K562 (cell line): ENCODE results near the gene SLC7A5. TPM values are rescaled to one million over a fixed set of nuclear protein-coding genes. Genes with fewer than 3 reads are reported as not detected.

Experiments
- ARHGAP35 ChIP-seq: fragments of 450-650 bp; IDR thresholded peaks from 2 replicates; pipeline ENCODE4 v1.6.1; 2018; ENCODE audit not compliant: partially characterized antibody
- BRF1 ChIP-seq: IDR thresholded peaks from 3 replicates; pipeline ENCODE4 v1.6.1; 2011; ENCODE audit warnings: borderline replicate concordance, mild to moderate bottlenecking; ENCODE audit not compliant: insufficient read length; ENCODE audit errors: extremely low read depth
- CBFA2T3 ChIP-seq: fragments of 450-650 bp; IDR thresholded peaks from 2 replicates; pipeline ENCODE4 v1.6.1; 2017
- CCAR2 ChIP-seq: fragments of 200-400 bp; formaldehyde crosslinking; IDR thresholded peaks from 2 replicates; pipeline ENCODE4 v1.6.1; 2017; ENCODE audit warnings: mild to moderate bottlenecking, low read depth, low read length
- CEBPG ChIP-seq, 3 experiments: fragments of 200-800 bp in 1 of 3; sonication (Bioruptor generic) in 1 of 3; sonication (generic) in 1 of 3; formaldehyde crosslinking in 1 of 3; IDR thresholded peaks in 2 of 3; conservative IDR thresholded peaks in 1 of 3; 2 replicates each; pipeline versions ENCODE4 v1.6.1 to v1.8.0; 2016 to 2022; ENCODE audit warnings: missing compliant biosample characterization in 2 of 3, missing genetic modification characterization in 2 of 3, mild to moderate bottlenecking in 1 of 3, missing genetic modification reagents in 1 of 3
- GABPB2 ChIP-seq: fragments of 250-450 bp; sonication (Bioruptor Pico); conservative IDR thresholded peaks from 2 replicates; pipeline ENCODE4 v1.5.1; 2021; ENCODE audit warnings: mild to moderate bottlenecking
- HDAC8 ChIP-seq: fragments of 450-650 bp; IDR thresholded peaks from 2 replicates; pipeline ENCODE4 v1.6.1; 2016; ENCODE audit warnings: mild to moderate bottlenecking, missing genetic modification characterization, moderate library complexity, missing compliant biosample characterization
- HEY1 ChIP-seq: fragments of 250-450 bp; sonication (Bioruptor Pico); IDR thresholded peaks from 2 replicates; pipeline ENCODE4 v1.5.0; 2020; ENCODE audit warnings: mild to moderate bottlenecking, moderate library complexity, borderline replicate concordance
- HNRNPH1 ChIP-seq: fragments of 200-400 bp; formaldehyde crosslinking; optimal IDR thresholded peaks from 2 replicates; pipeline ENCODE3; 2017; ENCODE audit warnings: low read depth, mild to moderate bottlenecking, low read length, moderate library complexity
- HNRNPK ChIP-seq: fragments of 200-400 bp; formaldehyde crosslinking; IDR thresholded peaks from one replicate; pipeline ENCODE4 v1.6.1; 2018; ENCODE audit warnings: mild to moderate bottlenecking, low read depth, low read length; ENCODE audit not compliant: poor library complexity, severe bottlenecking
- IRF2 ChIP-seq: sonication (generic); formaldehyde crosslinking; IDR thresholded peaks from 2 replicates; pipeline ENCODE4 v1.8.1; 2022; ENCODE audit warnings: mild to moderate bottlenecking, missing genetic modification reagents
- KAT8 ChIP-seq: fragments of 450-650 bp; IDR thresholded peaks from 2 replicates; pipeline ENCODE4 v1.6.1; 2016; ENCODE audit warnings: low read depth, mild to moderate bottlenecking
- NCOA4 ChIP-seq: fragments of 450-650 bp; IDR thresholded peaks from 2 replicates; pipeline ENCODE4 v1.6.1; 2018; ENCODE audit warnings: mild to moderate bottlenecking; ENCODE audit not compliant: partially characterized antibody
- RNF219 ChIP-seq: fragments of 250-450 bp; sonication (Bioruptor Pico); IDR thresholded peaks from 2 replicates; pipeline ENCODE4 v1.5.0; 2022; ENCODE audit warnings: mild to moderate bottlenecking
- SNAPC5 ChIP-seq: fragments of 250-450 bp; sonication (Bioruptor Pico); IDR thresholded peaks from 2 replicates; pipeline ENCODE4 v1.8.0; 2021; ENCODE audit warnings: moderate library complexity, mild to moderate bottlenecking, inconsistent platforms
- SOX6 ChIP-seq: fragments of 450-650 bp; IDR thresholded peaks from 2 replicates; pipeline ENCODE4 v1.6.1; 2014; ENCODE audit warnings: mild to moderate bottlenecking
- SREBF1 ChIP-seq: fragments of 150-350 bp; IDR thresholded peaks from 2 replicates; pipeline ENCODE4 v1.6.1; 2014; ENCODE audit warnings: antibody characterized with exemption, low read depth, low read length, borderline replicate concordance
- TAF1 ChIP-seq: IDR thresholded peaks from 2 replicates; pipeline ENCODE4 v1.6.1; 2011; ENCODE audit warnings: mild to moderate bottlenecking, low read length, moderate library complexity; ENCODE audit not compliant: insufficient read depth, control insufficient read depth, severe bottlenecking; ENCODE audit errors: extremely low read depth
- TCFL5 ChIP-seq: fragments of 250-450 bp; sonication (Bioruptor Pico); conservative IDR thresholded peaks from 2 replicates; pipeline ENCODE4 v1.6.1; 2021; ENCODE audit warnings: mild to moderate bottlenecking, moderate library complexity, matching md5 sums
- TEAD2 ChIP-seq: fragments of 450-650 bp; IDR thresholded peaks from 2 replicates; pipeline ENCODE4 v1.6.1; 2016; ENCODE audit warnings: missing genetic modification characterization, control low read depth, missing compliant biosample characterization
- TRIM25 ChIP-seq: fragments of 450-650 bp; IDR thresholded peaks from 2 replicates; pipeline ENCODE4 v1.7.0; 2016; ENCODE audit warnings: borderline replicate concordance
- ZNF184 ChIP-seq: sonication (generic); formaldehyde crosslinking; IDR thresholded peaks from 2 replicates; pipeline ENCODE4 v1.5.0; 2020; ENCODE audit warnings: missing genetic modification reagents
- ZNF197 ChIP-seq: fragments of 200-800 bp; sonication (Bioruptor generic); IDR thresholded peaks from 2 replicates; pipeline ENCODE4 v1.6.1; 2016; ENCODE audit warnings: low read depth, missing genetic modification characterization, missing compliant biosample characterization
- ZNF408 ChIP-seq: fragments of 250-450 bp; sonication (Bioruptor Pico); IDR thresholded peaks from 2 replicates; pipeline ENCODE4 v1.4.0; 2020; ENCODE audit warnings: low read depth, mild to moderate bottlenecking, moderate library complexity
- ZNF589 ChIP-seq: fragments of 200-800 bp; sonication (Bioruptor generic); IDR thresholded peaks from 2 replicates; pipeline ENCODE4 v1.6.1; 2016; ENCODE audit warnings: low read depth, missing genetic modification characterization, missing compliant biosample characterization
- polyA plus RNA-seq, 8 experiments: library from polyadenylated mRNA; depleted of rRNA in 4 of 8; stranded (reverse) in 5 of 8; unstranded in 3 of 8; fragments of >200 nt; fragmentation: Nextera tagmentation in 2 of 8; fragmentation: Illumina TruSeq in 1 of 8; extraction: Ambion mirVana in 2 of 8; extraction: Trizol in 1 of 8; gene quantifications; 2 replicates each; pipeline versions ENCODE4 v1.2.1 to v1.2.3, GENCODE V29; 2011 to 2014; ENCODE audit warnings: inconsistent platforms in 1 of 8, missing spikeins in 1 of 8
- total RNA-seq, 7 experiments: library from RNA; depleted of rRNA in 6 of 7; stranded (reverse); fragments of >200 nt in 6 of 7; fragmentation: Illumina TruSeq in 2 of 7; extraction: Trizol in 2 of 7; gene quantifications; 2 replicates each; pipeline versions ENCODE4 v1.2.1 to v1.2.3, GENCODE V29; 2011 to 2021; ENCODE audit warnings: low replicate concordance in 1 of 7

SLC7A5 gene
- total and polyA plus RNA-seq, 9 of the 15 experiments (the other 6 are each of a cell fraction or from before 2014, with no cell fraction given) = 1.9 to 220 (median 18.6) TPM

GRCh38 chr16:87806641-87807546, 62.4 kb downstream of the SLC7A5 start (continued):
- TF ChIP-seq HNRNPH1 (no peak), GABPB2 (CRISPR knock-in tag) (no peak), RNF219 (CRISPR knock-in tag) (no peak), SOX6 (no peak), HEY1 (CRISPR knock-in tag) (no peak), HDAC8 (tag) (peak; percentile 85), TRIM25 (no peak), ZNF589 (peak; percentile 83), CCAR2 (no peak), BRF1 (no peak), NCOA4 (no peak), ZNF184 (CRISPR knock-in tag) (no peak), SNAPC5 (CRISPR knock-in tag) (no peak), ZNF408 (no peak), IRF2 (CRISPR knock-in tag) (no peak), HNRNPK (no peak), KAT8 (no peak), TAF1 (no peak), TCFL5 (CRISPR knock-in tag) (no peak), SREBF1 (no peak), ARHGAP35 (no peak), ZNF197 (CRISPR knock-in tag) (peak; percentile 80), CEBPG (CRISPR knock-in tag; IDR thresholded peaks at IDR 0.05) (peak; percentile 99), CEBPG (tag; conservative IDR thresholded peaks at IDR 0.05 in 1 of 2, IDR thresholded peaks at IDR 0.05 in 1 of 2) (peak; percentile 74 to 96), CBFA2T3 (no peak; the same call in 1 of the 2 replicates), TEAD2 (no peak)
